Measurements from ENCODE around the gene LRP10.

DNA sequence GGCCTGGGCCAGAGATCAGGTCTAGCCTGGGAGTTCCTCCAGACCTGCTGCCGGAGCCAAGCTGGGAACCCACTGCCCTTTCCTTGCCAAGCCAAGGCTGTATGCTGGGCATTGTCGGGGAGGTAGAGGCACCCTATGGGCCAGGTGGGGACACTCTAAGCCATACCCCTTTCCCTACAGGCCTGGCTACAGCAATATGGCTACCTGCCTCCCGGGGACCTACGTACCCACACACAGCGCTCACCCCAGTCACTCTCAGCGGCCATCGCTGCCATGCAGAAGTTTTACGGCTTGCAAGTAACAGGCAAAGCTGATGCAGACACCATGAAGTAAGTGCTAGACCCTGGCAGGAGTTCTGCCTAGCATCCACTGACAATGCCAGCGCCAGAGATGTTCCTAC is 30.2 kb upstream of the LRP10 start:
- TF ChIP-seq, protein P1, sequence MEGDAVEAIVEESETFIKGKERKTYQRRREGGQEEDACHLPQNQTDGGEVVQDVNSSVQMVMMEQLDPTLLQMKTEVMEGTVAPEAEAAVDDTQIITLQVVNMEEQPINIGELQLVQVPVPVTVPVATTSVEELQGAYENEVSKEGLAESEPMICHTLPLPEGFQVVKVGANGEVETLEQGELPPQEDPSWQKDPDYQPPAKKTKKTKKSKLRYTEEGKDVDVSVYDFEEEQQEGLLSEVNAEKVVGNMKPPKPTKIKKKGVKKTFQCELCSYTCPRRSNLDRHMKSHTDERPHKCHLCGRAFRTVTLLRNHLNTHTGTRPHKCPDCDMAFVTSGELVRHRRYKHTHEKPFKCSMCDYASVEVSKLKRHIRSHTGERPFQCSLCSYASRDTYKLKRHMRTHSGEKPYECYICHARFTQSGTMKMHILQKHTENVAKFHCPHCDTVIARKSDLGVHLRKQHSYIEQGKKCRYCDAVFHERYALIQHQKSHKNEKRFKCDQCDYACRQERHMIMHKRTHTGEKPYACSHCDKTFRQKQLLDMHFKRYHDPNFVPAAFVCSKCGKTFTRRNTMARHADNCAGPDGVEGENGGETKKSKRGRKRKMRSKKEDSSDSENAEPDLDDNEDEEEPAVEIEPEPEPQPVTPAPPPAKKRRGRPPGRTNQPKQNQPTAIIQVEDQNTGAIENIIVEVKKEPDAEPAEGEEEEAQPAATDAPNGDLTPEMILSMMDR (IDR thresholded peaks at IDR 0.05): no peak
- TF ChIP-seq POLR2AphosphoS5 (IDR thresholded peaks at IDR 0.05; ENCODE audit: low read depth, low read length): no peak

Measured in Panc1 (cell line).